CD4-positive, CD25-positive, alpha-beta regulatory T cell (primary cell): Measurements from ENCODE around the gene TCAF1. TPM values are rescaled to one million over a fixed set of nuclear protein-coding genes. Genes with fewer than 3 reads are reported as not detected.
"Not testable (repeated sequence)": the region's sequence is repeated elsewhere in the genome, so short reads cannot be mapped to it uniquely, and the experiment has no call there.

Experiments used
- ATAC-seq, 2 donors: fragments of 150-1000 bp; cut with Tn5 transposase; one replicate each; pipeline ENCODE4 v1.10.0; 2021; ENCODE audit warnings: low read depth in 2 of 2, moderate number of reproducible peaks in 2 of 2, moderate library complexity in 1 of 2
- DNase-seq, 3 donors: peaks; one replicate each; pipeline versions ENCODE4 v3.0.0 to v3.0.0-alpha.2; 2012 to 2022; ENCODE audit warnings: mixed read lengths in 1 of 3
- H3K27ac ChIP-seq: one replicate; pipeline ENCODE4 v1.7.0; 2013; ENCODE audit warnings: mild to moderate bottlenecking, low read length; ENCODE audit not compliant: insufficient read depth, poor library complexity, severe bottlenecking
- H3K27me3 ChIP-seq: one replicate; pipeline ENCODE4 v1.7.0; 2013; ENCODE audit warnings: low read length; ENCODE audit not compliant: control insufficient read depth, insufficient read depth
- H3K36me3 ChIP-seq: one replicate; pipeline ENCODE4 v1.7.0; 2013; ENCODE audit warnings: mild to moderate bottlenecking, low read length, moderate library complexity; ENCODE audit not compliant: control insufficient read depth, insufficient read depth
- H3K4me1 ChIP-seq: 2 replicates; pipeline ENCODE4 v1.7.0; 2013; ENCODE audit warnings: mild to moderate bottlenecking, low read length; ENCODE audit not compliant: insufficient read depth, control insufficient read depth, poor library complexity, severe bottlenecking
- H3K4me3 ChIP-seq: one replicate; pipeline ENCODE4 v1.7.0; 2013; ENCODE audit warnings: low read depth, mild to moderate bottlenecking, low read length, moderate library complexity
- H3K9me3 ChIP-seq, 2 experiments: 1 replicate in 1 of 2; 2 replicates in 1 of 2; pipeline ENCODE4 v1.7.0; 2013; ENCODE audit warnings: low read length in 2 of 2, mild to moderate bottlenecking in 1 of 2, moderate library complexity in 1 of 2; ENCODE audit not compliant: control insufficient read depth in 2 of 2
- H3K27ac Mint-ChIP-seq, 3 donors: one replicate each; pipeline ENCODE4 v1.8.0; 2020 to 2022; ENCODE audit warnings: mild to moderate bottlenecking in 3 of 3, mixed read lengths in 3 of 3, moderate library complexity in 2 of 3
- H3K27me3 Mint-ChIP-seq: one replicate; pipeline ENCODE4 v1.8.0; 2022; ENCODE audit warnings: mild to moderate bottlenecking, mixed read lengths
- H3K36me3 Mint-ChIP-seq: one replicate; pipeline ENCODE4 v1.8.0; 2020; ENCODE audit warnings: mixed read lengths
- H3K4me1 Mint-ChIP-seq, 4 donors: one replicate each; pipeline ENCODE4 v1.8.0; 2020 to 2022; ENCODE audit warnings: mixed read lengths in 4 of 4, mild to moderate bottlenecking in 1 of 4
- H3K4me3 Mint-ChIP-seq, 4 donors: one replicate each; pipeline ENCODE4 v1.8.0; 2020 to 2022; ENCODE audit warnings: mild to moderate bottlenecking in 4 of 4, mixed read lengths in 4 of 4, moderate library complexity in 3 of 4
- H3K9me3 Mint-ChIP-seq, 7 donors: one replicate each; pipeline ENCODE4 v1.8.0; 2020 to 2022; ENCODE audit warnings: mixed read lengths in 7 of 7, mild to moderate bottlenecking in 3 of 7, moderate library complexity in 2 of 7
- polyA plus RNA-seq, 4 donors: library from polyadenylated mRNA; unstranded; fragments of 300-500 nt; fragmentation: Illumina TruSeq; gene quantifications; one replicate each; pipeline ENCODE4 v1.2.3, GENCODE V29; 2021
- total RNA-seq: library from RNA; stranded (reverse); gene quantifications from one replicate; pipeline ENCODE4 v1.2.3, GENCODE V29; 2022

The TCAF1 gene
- total and polyA plus RNA-seq, 5 donors from 2014 or later = 5.6 to 13.0 (median 9.6) TPM

DNA sequence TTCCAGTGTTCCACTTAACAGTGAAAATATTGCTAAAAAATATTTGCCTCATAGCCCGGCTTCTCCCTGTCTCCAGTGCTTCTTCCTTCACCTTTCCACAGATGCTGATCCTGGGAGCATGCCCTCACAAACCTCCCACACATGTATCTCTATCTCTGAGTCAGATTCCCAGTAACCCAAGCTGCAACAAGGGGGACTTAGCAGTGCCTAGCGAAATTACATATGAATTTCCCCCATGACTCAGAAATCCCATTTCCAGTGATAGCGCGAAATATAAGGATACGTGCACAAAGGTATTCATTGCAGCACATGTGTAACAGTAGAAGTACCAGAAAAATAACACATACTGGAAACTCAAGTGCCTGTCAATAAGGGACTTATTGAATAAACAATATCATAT, 75.4 kb downstream of the TCAF1 start:
- H3K27me3 Mint-ChIP-seq, H3K4me3 ChIP-seq, ATAC-seq: not testable (repeated sequence)

DNA sequence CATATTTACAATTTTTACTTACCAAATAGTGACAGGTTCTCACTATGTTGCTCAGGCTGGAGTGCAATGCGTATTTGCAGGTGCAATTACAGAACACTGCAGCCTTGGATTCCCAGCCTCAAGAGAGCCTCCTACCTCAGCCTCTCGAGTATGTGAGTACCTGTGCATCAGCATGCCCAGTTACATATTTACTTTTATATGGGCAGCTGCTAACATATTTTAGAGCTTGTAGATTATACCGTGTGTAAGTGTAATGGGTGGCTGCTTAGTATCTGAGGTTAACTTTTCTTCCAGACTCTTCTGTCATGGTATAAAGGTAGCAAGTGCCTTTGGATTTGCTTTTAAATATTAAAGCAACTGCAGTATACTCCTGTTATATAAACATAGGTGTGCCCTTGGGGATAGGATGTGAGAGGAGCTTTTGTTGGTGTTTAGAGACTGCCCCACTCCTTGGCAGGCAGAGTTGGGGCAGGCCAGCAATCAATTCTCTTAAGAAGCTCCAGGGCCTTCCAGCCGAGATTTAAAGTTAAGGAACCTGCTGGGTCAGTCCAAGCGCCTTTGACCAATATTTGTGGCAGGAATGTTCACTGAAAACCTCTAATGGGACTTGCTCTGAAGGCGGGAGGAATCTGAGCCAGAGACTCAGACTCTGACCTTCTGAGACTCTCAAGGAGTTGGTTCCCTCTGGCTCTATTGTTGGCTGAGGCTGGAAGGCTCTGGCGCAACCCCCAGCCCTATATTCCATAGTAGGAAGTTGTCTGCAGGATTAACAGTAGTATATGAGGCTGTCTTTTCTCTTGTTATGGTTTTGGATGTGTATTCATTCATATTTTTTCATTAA, 77.5 kb downstream of the TCAF1 start:
- not testable (repeated sequence) for H3K9me3 Mint-ChIP-seq, ATAC-seq, H3K4me1 Mint-ChIP-seq, H3K9me3 ChIP-seq, H3K27me3 Mint-ChIP-seq, H3K36me3 ChIP-seq, H3K27me3 ChIP-seq, DNase-seq, H3K27ac Mint-ChIP-seq, H3K4me3 Mint-ChIP-seq, H3K27ac ChIP-seq, H3K4me3 ChIP-seq, H3K36me3 Mint-ChIP-seq, H3K4me1 ChIP-seq

More for the DNA sequence above, 75.4 kb downstream of the TCAF1 start:
- not testable (repeated sequence) for DNase-seq, H3K27me3 ChIP-seq, H3K27ac ChIP-seq, H3K9me3 ChIP-seq, H3K9me3 Mint-ChIP-seq, H3K4me1 Mint-ChIP-seq, H3K27ac Mint-ChIP-seq, H3K4me3 Mint-ChIP-seq, H3K36me3 Mint-ChIP-seq, H3K4me1 ChIP-seq, H3K36me3 ChIP-seq

DNA sequence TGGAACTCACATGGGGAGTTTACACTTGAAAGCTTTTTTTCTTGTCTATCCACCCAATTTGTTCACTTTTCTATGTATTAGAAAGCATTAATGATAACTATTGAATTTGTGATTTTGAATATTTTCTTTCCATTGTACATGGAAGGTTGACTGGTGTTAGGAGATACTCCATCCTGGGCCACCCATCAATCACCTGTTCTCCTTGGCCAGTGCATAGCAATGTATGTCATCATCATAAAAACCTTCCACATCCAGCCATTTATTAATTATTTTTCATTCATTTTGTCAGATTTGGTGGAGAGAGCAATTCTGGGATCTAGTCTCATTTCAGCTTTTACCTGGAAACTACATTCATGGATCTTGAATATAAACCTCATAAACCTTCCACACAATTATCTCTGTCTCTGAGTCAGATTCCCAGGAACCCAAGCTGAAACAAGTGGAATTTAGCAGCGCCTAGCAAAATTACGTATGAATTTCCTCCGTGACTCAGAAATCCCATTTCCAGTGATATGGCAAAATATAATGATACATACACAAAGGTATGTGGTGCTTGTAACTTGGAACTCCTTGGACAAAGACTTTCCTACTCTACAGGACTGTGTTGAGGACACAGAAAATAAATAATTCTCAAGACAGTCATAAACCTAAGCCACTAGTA, 78.2 kb downstream of the TCAF1 start:
- not testable (repeated sequence) for H3K27ac ChIP-seq, H3K27me3 ChIP-seq, ATAC-seq, H3K36me3 Mint-ChIP-seq, H3K9me3 ChIP-seq, DNase-seq, H3K4me3 ChIP-seq, H3K36me3 ChIP-seq, H3K4me1 Mint-ChIP-seq, H3K4me1 ChIP-seq, H3K9me3 Mint-ChIP-seq, H3K4me3 Mint-ChIP-seq, H3K27ac Mint-ChIP-seq, H3K27me3 Mint-ChIP-seq

DNA sequence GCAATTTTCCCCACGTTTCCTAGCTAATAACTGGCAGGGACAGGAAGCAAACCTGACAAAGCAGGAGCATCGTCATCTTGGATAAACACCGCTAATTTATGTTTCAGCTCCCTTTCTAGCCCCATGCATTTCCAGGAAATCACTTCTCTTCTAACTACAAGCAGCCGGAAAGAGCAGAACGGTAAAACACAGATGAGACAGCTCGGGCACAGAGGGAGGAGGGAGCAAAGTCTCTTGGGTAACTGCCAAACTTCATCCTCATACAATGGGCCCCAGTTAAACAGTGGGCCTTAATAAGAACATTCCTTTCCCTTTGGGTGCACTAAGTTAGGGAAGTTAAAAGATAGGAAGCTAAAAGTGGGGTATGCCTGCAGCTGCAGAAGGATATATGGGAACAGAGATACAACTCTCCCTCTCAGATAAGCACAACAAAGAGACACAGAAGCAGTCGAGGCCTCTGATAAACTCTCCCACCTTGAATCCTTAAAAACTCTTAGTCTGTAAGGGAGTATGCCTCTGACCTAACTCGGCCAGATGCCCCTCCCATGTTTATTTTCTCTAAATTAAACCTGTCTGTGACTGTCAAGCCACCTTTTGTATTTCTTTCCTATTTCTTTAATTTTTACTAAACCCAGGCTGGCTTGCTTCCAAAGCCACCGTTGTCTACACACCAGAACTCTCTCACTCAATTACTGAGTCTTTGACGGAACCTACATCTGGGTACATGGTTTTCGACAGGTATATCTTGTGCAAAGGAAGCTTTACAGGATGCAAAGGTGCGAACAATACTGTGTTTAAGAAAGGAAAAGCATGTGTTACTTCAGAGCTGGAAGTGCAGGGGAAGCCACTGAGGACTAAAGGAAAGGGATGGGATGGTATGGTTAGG, 80.3 kb downstream of the TCAF1 start:
- not testable (repeated sequence) for H3K9me3 Mint-ChIP-seq, H3K27ac ChIP-seq, H3K4me3 Mint-ChIP-seq, H3K27me3 ChIP-seq, H3K4me1 ChIP-seq, H3K36me3 ChIP-seq, H3K27ac Mint-ChIP-seq, H3K9me3 ChIP-seq, H3K4me1 Mint-ChIP-seq, H3K27me3 Mint-ChIP-seq, H3K36me3 Mint-ChIP-seq
- ATAC-seq = peak; percentile 77 to 78
- peak in 1 of 3 donors; percentile 3 for DNase-seq
- peak overlapping the region; percentile 41 for H3K4me3 ChIP-seq

DNA sequence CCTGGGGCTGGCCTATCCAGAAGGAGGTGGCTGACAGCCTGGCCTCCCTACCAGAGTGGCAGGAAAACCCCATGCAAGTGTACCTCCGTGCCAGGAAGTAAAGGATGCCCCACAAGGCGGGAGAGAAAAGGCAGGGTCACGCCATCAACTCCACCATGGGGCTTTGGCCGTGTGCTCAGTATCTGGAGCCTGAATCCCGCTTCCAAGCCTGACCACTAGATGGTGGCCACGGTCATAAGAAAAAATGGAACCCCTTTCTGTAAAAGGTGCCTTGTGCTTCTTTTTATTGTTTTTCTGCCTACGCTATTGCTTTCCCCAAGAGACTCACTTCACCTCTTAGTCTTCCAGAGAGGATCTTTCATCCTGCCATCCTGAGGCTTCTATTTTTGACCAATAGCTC, 84.1 kb downstream of the TCAF1 start:
- H3K4me3 Mint-ChIP-seq, H3K4me3 ChIP-seq, H3K36me3 ChIP-seq, H3K36me3 Mint-ChIP-seq, H3K27me3 ChIP-seq, H3K27me3 Mint-ChIP-seq, H3K4me1 Mint-ChIP-seq, DNase-seq, H3K27ac Mint-ChIP-seq, H3K9me3 Mint-ChIP-seq, H3K4me1 ChIP-seq, H3K9me3 ChIP-seq, H3K27ac ChIP-seq, ATAC-seq: not testable (repeated sequence)

DNA sequence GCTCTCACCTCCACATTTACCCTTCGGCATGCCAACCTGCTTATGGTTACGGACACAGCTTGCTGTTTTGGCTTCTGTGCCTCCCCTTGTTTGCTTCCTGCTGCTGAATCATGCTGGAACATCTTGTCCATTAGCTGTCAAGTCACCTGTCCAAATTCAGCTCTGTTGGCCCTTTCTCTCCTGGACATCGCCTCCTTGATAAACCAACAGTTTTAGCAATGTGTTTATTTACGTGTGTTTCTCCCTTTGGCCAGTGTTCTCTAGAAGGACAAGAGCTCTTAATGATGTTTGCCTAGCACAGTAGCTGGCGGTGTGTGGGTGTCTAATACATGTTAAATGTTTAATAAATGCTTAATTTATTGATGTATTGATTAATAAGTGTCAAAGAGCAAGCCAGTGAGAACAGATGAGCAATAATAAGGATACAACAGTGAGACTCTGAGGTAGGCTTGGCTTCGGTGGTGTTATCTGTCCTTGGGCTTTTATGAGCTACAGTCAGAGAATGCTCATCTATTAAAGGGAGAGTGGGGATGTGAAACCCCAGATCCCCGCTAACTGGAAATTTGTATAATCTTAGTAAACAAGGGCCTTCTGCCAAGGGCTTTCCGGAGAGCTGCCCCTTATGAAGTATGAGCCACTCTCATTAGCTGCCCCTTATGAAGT, 85.4 kb downstream of the TCAF1 start:
- not testable (repeated sequence) for H3K27ac ChIP-seq, H3K4me3 ChIP-seq, H3K36me3 Mint-ChIP-seq, H3K4me1 ChIP-seq, DNase-seq, ATAC-seq, H3K27ac Mint-ChIP-seq, H3K27me3 Mint-ChIP-seq, H3K4me3 Mint-ChIP-seq, H3K36me3 ChIP-seq, H3K4me1 Mint-ChIP-seq, H3K27me3 ChIP-seq, H3K9me3 Mint-ChIP-seq, H3K9me3 ChIP-seq

DNA sequence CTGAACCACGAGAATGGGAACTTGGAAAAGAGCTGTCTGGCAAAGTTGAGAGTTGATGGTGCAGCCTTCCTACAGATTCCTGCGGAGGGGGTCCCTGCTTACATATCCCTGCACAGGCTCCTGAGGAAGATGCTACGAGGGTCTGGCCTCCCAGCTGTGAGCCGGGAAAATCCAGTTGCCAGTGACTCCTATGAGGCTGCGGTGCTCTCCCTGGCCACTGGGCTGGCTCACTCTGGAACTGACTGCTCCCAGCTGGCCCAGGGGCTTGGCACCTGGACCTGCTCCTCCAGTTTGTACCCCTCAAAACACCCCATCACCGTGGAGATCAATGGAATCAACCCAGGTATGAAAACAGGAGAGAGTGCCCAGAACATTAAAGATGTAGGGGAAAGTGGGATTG, 91.3 kb downstream of the TCAF1 start:
- not testable (repeated sequence) for H3K36me3 Mint-ChIP-seq

More for the DNA sequence above, 91.3 kb downstream of the TCAF1 start:
- not testable (repeated sequence) for H3K36me3 ChIP-seq, H3K4me1 ChIP-seq, ATAC-seq, H3K4me1 Mint-ChIP-seq, H3K27ac Mint-ChIP-seq, H3K4me3 ChIP-seq, H3K4me3 Mint-ChIP-seq, H3K9me3 ChIP-seq, H3K27ac ChIP-seq, H3K27me3 Mint-ChIP-seq, DNase-seq, H3K27me3 ChIP-seq, H3K9me3 Mint-ChIP-seq
